Measurements from ENCODE around the gene ZNF143. TPM values are rescaled to one million over a fixed set of nuclear protein-coding genes. Genes with fewer than 3 reads are reported as not detected.

The ZNF143 gene
- total and polyA plus RNA-seq, 2 of the 13 experiments (the other 11 are each of a cell fraction or from before 2014, with no cell fraction given): 22.4 to 35.6 TPM

GRCh38 chr11:9565822-9566560, 105.2 kb downstream of the ZNF143 start (continued):
- TF ChIP-seq ZBTB37 (CRISPR knock-in tag; IDR thresholded peaks at IDR 0.05) (no peak), KMT2B (CRISPR knock-in tag; IDR thresholded peaks at IDR 0.05) (no peak; the same call in 1 of the 2 replicates), ZMAT3 (CRISPR knock-in tag; conservative IDR thresholded peaks at IDR 0.05) (no peak), MXI1 (IDR thresholded peaks at IDR 0.05; ENCODE audit: borderline replicate concordance, low read depth, low read length) (peak; percentile 85; the same call in 1 of the 3 replicates), ZNF256 (CRISPR knock-in tag; conservative IDR thresholded peaks at IDR 0.05) (no peak), ZNF674 (CRISPR knock-in tag; IDR thresholded peaks at IDR 0.05; ENCODE audit: low read depth) (no peak), TCF7 (IDR thresholded peaks at IDR 0.05; ENCODE audit: low read depth) (no peak), ZSCAN25 (CRISPR knock-in tag; IDR thresholded peaks at IDR 0.05) (no peak), ZNF776 (CRISPR knock-in tag; IDR thresholded peaks at IDR 0.05) (no peak), NCOR1 (IDR thresholded peaks at IDR 0.05; ENCODE audit: borderline replicate concordance, low read length) (no peak), MTERF4 (CRISPR knock-in tag; IDR thresholded peaks at IDR 0.05) (no peak), ZFP62 (CRISPR knock-in tag; IDR thresholded peaks at IDR 0.05) (no peak), FOXC1 (CRISPR knock-in tag; IDR thresholded peaks at IDR 0.05; ENCODE audit: borderline replicate concordance) (no peak), CHD2 (IDR thresholded peaks at IDR 0.05; ENCODE audit: low read depth, low read length) (no peak), THYN1 (CRISPR knock-in tag; IDR thresholded peaks at IDR 0.05; ENCODE audit: borderline replicate concordance, low read depth) (no peak), FOXM1 (CRISPR knock-in tag; IDR thresholded peaks at IDR 0.05) (no peak), ZFX (CRISPR knock-in tag; IDR thresholded peaks at IDR 0.05; ENCODE audit: low read depth) (0 out of 2 replicates have a peak, but pooled peaks have one; percentile 27), CCDC6 (CRISPR knock-in tag; IDR thresholded peaks at IDR 0.05) (0 out of 2 replicates have a peak, but pooled peaks have one; percentile 58), RFX3 (CRISPR knock-in tag; IDR thresholded peaks at IDR 0.05) (0 out of 2 replicates have a peak, but pooled peaks have one; percentile 27), PCBP2 (optimal IDR thresholded peaks at IDR 0.05; ENCODE audit: low read depth, low read length, poor library complexity, severe bottlenecking) (no peak), ZNF556 (CRISPR knock-in tag; IDR thresholded peaks at IDR 0.05; ENCODE audit: borderline replicate concordance) (0 out of 2 replicates have a peak, but pooled peaks have one; percentile 65)
- TF ChIP-seq, protein P1, sequence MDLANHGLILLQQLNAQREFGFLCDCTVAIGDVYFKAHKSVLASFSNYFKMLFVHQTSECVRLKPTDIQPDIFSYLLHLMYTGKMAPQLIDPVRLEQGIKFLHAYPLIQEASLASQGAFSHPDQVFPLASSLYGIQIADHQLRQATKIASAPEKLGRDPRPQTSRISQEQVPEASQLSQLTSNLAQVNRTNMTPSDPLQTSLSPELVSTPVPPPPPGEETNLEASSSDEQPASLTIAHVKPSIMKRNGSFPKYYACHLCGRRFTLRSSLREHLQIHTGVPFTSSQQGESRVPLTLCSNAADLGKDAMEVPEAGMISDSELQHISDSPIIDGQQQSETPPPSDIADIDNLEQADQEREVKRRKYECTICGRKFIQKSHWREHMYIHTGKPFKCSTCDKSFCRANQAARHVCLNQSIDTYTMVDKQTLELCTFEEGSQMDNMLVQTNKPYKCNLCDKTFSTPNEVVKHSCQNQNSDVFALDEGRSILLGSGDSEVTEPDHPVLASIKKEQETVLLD (CRISPR knock-in tag; IDR thresholded peaks at IDR 0.05; ENCODE audit: low read depth): no peak
- TF ChIP-seq, protein P2, sequence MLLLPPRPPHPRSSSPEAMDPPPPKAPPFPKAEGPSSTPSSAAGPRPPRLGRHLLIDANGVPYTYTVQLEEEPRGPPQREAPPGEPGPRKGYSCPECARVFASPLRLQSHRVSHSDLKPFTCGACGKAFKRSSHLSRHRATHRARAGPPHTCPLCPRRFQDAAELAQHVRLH (CRISPR knock-in tag; IDR thresholded peaks at IDR 0.05; ENCODE audit: borderline replicate concordance, low read depth): peak; percentile 55; the same call in 1 of the 2 replicates
